Neural cell (in vitro differentiated cells): Measurements from ENCODE around the gene ADAMTS17.

Experiments
- CTCF ChIP-seq: fragments of 450-650 bp; IDR thresholded peaks from 2 replicates; pipeline ENCODE4 v1.5.1; 2014; ENCODE audit warnings: antibody characterized with exemption, mild to moderate bottlenecking, moderate library complexity; ENCODE audit not compliant: poor library complexity, severe bottlenecking
- EP300 ChIP-seq: fragments of 450-650 bp; conservative IDR thresholded peaks from 2 replicates; pipeline ENCODE4 v1.6.1; 2014; ENCODE audit warnings: antibody characterized with exemption, mild to moderate bottlenecking, moderate library complexity; ENCODE audit not compliant: poor library complexity, severe bottlenecking

- TF ChIP-seq CTCF (no peak), EP300 (no peak)
These were observed 31.1 kb downstream of the ADAMTS17 start for GRCh38 chr15:100310513-100311153.
